KOPT-K1 (cell line): ENCODE data around the gene YEATS4.

Experiments
- H3K27ac ChIP-seq: fragments of 200-600 bp; sonication (generic); 2 replicates; pipeline ENCODE4 v1.5.1; 2016; ENCODE audit warnings: antibody characterized with exemption, mild to moderate bottlenecking, low read depth, low read length; ENCODE audit not compliant: poor library complexity, severe bottlenecking
- H3K36me3 ChIP-seq: fragments of 200-600 bp; sonication (generic); 2 replicates; pipeline ENCODE4 v1.5.1; 2017; ENCODE audit warnings: antibody characterized with exemption, mild to moderate bottlenecking, low read length, moderate library complexity; ENCODE audit not compliant: insufficient read depth
- H3K9me3 ChIP-seq: fragments of 200-600 bp; sonication (generic); 2 replicates; pipeline ENCODE4 v1.5.1; 2017; ENCODE audit warnings: antibody characterized with exemption, low read length, mild to moderate bottlenecking; ENCODE audit not compliant: insufficient read depth, poor library complexity, severe bottlenecking

Gene YEATS4

GRCh38 chr12:69428351-69429073, 69.0 kb downstream of the YEATS4 start:
- Histone ChIP-seq H3K9me3 (no peaks in the 10 kb centered on the region), H3K36me3 (no peaks in the 10 kb centered on the region), H3K27ac (no peak overlapping the region)

- Histone ChIP-seq H3K36me3 (no peaks in the 10 kb centered on the region), H3K27ac (no peak overlapping the region), H3K9me3 (no peaks in the 10 kb centered on the region)
Measured at GRCh38 chr12:69430942-69431590, 71.5 kb downstream of the YEATS4 start.

- Histone ChIP-seq H3K36me3 (no peaks in the 10 kb centered on the region), H3K27ac (no peak overlapping the region)
Measured at GRCh38 chr12:69431591-69432222, 72.2 kb downstream of the YEATS4 start.

GRCh38 chr12:69433653-69434052, 74.1 kb downstream of the YEATS4 start:
- Histone ChIP-seq H3K9me3 (no peaks in the 10 kb centered on the region), H3K36me3 (no peaks in the 10 kb centered on the region), H3K27ac (no peak overlapping the region)

More at GRCh38 chr12:69431591-69432222, 72.2 kb downstream of the YEATS4 start:
- H3K9me3 ChIP-seq: no peaks in the 10 kb centered on the region

- Histone ChIP-seq H3K36me3 (no peaks in the 10 kb centered on the region), H3K27ac (no peak overlapping the region), H3K9me3 (no peaks in the 10 kb centered on the region)
Measured at GRCh38 chr12:69435644-69436043, 76.1 kb downstream of the YEATS4 start.

GRCh38 chr12:69437073-69437472, 77.5 kb downstream of the YEATS4 start:
- Histone ChIP-seq H3K27ac (no peak overlapping the region), H3K9me3 (no peaks in the 10 kb centered on the region), H3K36me3 (no peaks in the 10 kb centered on the region)

- Histone ChIP-seq H3K36me3 (no peaks in the 10 kb centered on the region), H3K9me3 (no peaks in the 10 kb centered on the region), H3K27ac (no peak overlapping the region)
Measured at GRCh38 chr12:69438539-69438938, 79.0 kb downstream of the YEATS4 start.

GRCh38 chr12:69440016-69440415, 80.5 kb downstream of the YEATS4 start:
- H3K9me3 ChIP-seq: no peaks in the 10 kb centered on the region
- H3K27ac ChIP-seq: no peak overlapping the region
- H3K36me3 ChIP-seq: no peaks in the 10 kb centered on the region
